ENCODE measurements around the gene RAVER1. TPM values are rescaled to one million over a fixed set of nuclear protein-coding genes. Genes with fewer than 3 reads are reported as not detected.

Gene RAVER1
- total and polyA plus RNA-seq, 9 of the 15 experiments (the other 6 are each of a cell fraction or from before 2014, with no cell fraction given) = 0.06 to 113 (median 7.0) TPM

GRCh38 chr19:10269333-10270179 lies 63.8 kb downstream of the RAVER1 start (continued):
- TF ChIP-seq ZMIZ1 (IDR thresholded peaks at IDR 0.05; ENCODE audit: low read depth in 2 of 2, low read length in 2 of 2) (no peak), MCM5 (IDR thresholded peaks at IDR 0.05; ENCODE audit: low read depth) (no peak), MTA1 (IDR thresholded peaks at IDR 0.05; ENCODE audit: borderline replicate concordance) (no peak), SIRT6 (IDR thresholded peaks at IDR 0.05; ENCODE audit: low read depth, low read length) (no peak), KLF1 (tag; IDR thresholded peaks at IDR 0.05) (no peak), ZNF224 (CRISPR knock-in tag; IDR thresholded peaks at IDR 0.05) (no peak), PRMT5 (CRISPR knock-in tag; IDR thresholded peaks at IDR 0.05) (no peak), ARID1B (IDR thresholded peaks at IDR 0.05) (no peak; the same call in 1 of the 2 replicates), LEF1 (IDR thresholded peaks at IDR 0.05) (no peak), MIER1 (IDR thresholded peaks at IDR 0.05; ENCODE audit: low read depth) (no peak), ZNF512 (tag; IDR thresholded peaks at IDR 0.05) (no peak), TRIM25 (IDR thresholded peaks at IDR 0.05; ENCODE audit: borderline replicate concordance) (no peak), HSF4 (CRISPR knock-in tag; IDR thresholded peaks at IDR 0.05; ENCODE audit: borderline replicate concordance) (no peak), CLOCK (CRISPR knock-in tag; IDR thresholded peaks at IDR 0.05; ENCODE audit: borderline replicate concordance) (no peak), POLR2AphosphoS2 (IDR thresholded peaks at IDR 0.05; ENCODE audit: low read length) (no peak), SAFB2 (IDR thresholded peaks at IDR 0.05; ENCODE audit: borderline replicate concordance, low read depth, low read length, severe bottlenecking) (no peak), ZNF3 (CRISPR knock-in tag; IDR thresholded peaks at IDR 0.05) (no peak), KDM1A (IDR thresholded peaks at IDR 0.05) (peak in 1 of 2 experiments; percentile 57; a peak in 1 of 4 replicates), POLR2H (tag; IDR thresholded peaks at IDR 0.05; ENCODE audit: low read depth) (no peak)

Measured in K562 (cell line).